CD4-positive, alpha-beta T cell treated with Interleukin-4 for 1 hour (primary cell): ENCODE data around the gene PPP1R14C.

Experiments
- DNase-seq, 2 donors: peaks; one replicate each; pipeline ENCODE4 v3.0.0-alpha.2; 2020 to 2022

Gene PPP1R14C

GRCh38 chr6:150275489-150275888, 132.6 kb downstream of the PPP1R14C start:
- DNase-seq = no peak

DNA sequence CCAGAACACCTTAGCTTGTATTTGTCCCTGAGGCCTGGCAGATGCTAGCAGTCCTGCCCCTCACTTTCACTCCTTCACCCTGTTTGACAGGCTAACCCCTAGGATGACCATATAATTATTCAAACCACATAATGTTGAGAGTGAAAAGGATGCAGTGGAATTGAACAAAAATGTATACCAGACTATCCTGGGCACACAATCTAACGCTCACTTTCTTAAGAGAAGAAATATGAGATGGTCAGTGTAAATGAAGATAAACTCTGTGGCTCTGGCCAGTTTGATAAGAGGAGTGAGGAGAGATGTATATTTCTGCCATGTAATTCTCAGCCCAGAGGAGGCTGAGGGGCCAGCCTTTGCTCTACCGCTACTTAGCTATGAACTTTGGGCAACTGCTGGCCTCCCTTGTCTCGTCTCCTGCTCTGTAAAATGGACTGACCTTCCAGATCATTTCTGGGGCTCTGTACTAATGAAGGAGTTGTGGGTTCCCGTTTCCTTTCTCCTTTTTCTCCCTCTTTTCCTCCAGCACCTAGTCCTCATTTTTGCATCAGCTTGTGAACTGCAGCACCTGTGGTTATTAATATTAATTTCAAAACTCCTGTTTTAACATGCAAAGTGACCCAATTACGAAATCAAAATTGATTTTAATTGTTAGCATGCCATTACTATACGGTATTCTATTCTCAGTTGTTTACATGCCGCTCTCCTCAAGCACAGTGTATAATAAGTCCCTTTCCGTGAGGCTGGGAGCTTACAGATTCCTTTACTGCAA, 133.5 kb downstream of the PPP1R14C start:
- no peak for DNase-seq

- DNase-seq = no peak
These were observed 134.3 kb downstream of the PPP1R14C start for GRCh38 chr6:150276937-150277742.

DNA sequence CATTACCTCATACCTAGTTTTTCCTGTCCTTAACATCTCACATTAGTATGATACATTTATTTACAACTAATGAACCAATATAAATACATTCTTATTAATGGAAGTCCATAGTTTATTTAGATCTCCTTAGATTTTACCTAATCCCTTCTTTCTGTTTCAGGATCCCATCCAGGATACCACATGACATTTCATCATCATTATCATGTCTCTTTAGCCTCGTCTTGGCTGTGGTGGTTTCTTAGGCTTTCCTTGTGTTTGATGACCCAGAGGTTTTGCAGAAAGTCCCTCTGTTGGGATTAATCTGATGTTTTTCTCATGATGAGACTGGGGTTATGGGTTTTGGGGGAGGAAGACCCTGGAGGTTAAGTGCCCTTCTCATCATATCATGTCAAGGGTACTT, 136.7 kb downstream of the PPP1R14C start:
- DNase-seq = no peak

DNA sequence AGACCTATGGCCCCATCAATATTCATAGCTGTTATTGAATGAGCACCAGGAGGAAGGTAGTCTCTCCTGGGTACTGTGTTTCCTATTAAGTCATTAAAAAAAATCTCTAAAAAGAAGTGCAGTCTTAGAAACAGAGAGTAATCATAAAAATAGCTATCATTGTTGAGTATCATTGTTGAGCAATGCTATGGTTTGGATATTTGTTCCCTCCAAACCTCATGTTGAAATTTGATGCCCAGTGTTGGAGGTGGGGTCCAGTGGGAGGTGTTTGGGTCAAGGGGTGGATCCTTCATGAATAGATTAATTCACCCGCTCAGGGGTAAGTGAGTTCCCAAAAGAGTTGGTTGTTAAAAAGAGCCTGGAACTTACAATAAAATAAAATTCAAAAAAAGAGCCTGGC, 137.9 kb downstream of the PPP1R14C start:
- DNase-seq = no peak

GRCh38 chr6:150281767-150282166, 138.9 kb downstream of the PPP1R14C start:
- DNase-seq = no peak

DNA sequence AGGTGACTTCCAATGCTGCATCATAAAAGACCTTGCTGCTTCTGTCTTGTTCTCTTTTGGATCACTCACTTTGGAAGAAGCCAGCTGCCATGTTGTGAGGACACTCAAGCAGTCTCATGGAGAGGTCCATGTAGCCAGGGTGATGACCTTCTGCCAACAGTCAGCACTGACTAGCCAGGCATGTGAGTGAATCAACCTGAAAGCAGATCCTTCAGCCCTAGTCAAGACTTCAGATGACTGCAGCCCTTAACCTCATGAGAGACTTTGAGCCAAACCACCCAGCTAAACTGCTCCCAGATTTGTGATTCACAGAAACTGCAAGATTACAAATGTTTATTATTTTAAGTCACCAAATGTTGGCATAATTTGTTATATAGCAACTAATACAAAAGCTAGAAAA, 140.0 kb downstream of the PPP1R14C start:
- DNase-seq = no peak

DNA sequence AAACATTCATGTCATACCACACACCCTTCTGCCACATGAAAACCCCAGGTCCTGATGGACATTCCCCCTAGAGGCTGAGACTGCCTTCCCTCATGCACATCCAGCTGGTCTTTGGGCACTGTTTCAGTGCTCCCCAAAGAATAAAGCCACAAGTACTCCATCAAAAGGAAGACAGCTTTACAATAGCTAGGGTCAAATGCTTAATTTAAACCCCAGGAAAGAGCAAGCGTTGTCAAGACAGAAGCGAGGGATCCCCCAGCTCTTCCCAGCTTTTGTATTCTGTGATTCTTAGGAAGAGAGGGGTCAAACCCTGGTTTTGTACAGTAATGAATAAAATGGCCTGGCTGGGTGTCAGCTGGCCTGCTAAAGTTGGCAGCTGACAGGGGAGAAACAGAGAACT, 143.6 kb downstream of the PPP1R14C start:
- DNase-seq = no peak

GRCh38 chr6:150286912-150287311, 144.1 kb downstream of the PPP1R14C start:
- DNase-seq = no peak

DNA sequence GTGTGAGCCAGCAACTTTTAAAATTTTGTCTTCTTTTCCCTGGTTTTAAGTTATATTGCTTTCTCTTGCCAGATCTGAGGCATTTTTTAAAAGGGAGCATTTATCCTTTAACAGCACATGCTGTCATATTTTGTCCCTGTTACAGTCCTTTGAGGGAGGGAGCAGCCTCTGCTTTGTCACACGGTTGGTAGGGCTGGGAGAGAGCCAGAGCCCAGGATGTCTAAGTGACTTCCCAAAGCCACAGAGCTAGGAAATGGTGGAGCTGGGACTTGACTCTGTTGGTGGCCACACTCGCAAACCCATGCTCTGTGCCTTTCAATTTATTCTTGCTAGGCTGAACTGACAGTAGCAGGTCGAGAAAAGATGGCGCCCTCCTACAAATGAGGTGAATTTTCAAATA, 145.6 kb downstream of the PPP1R14C start:
- DNase-seq = no peak

- DNase-seq = no peak
These were observed 146.7 kb downstream of the PPP1R14C start for GRCh38 chr6:150289454-150290071.

DNA sequence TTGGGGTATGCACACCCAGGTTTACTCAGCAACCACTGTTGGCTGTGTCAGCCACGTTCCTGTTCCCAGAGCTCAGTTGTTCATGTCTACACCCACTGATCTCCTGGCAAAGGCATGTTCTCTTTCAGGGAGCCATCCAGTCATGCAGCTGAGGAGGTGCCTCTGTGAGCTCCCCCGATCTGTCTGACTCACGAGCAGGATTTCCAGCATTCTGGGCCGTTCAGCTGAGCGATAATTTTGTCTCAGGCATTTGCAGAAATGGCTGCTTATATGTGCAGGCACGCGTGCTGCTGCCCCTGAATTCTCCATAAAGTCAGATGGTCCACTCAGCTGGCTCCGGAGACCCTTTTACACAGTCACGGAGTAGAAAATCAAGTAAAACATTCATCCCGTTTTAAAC, 147.6 kb downstream of the PPP1R14C start:
- DNase-seq = no peak

DNA sequence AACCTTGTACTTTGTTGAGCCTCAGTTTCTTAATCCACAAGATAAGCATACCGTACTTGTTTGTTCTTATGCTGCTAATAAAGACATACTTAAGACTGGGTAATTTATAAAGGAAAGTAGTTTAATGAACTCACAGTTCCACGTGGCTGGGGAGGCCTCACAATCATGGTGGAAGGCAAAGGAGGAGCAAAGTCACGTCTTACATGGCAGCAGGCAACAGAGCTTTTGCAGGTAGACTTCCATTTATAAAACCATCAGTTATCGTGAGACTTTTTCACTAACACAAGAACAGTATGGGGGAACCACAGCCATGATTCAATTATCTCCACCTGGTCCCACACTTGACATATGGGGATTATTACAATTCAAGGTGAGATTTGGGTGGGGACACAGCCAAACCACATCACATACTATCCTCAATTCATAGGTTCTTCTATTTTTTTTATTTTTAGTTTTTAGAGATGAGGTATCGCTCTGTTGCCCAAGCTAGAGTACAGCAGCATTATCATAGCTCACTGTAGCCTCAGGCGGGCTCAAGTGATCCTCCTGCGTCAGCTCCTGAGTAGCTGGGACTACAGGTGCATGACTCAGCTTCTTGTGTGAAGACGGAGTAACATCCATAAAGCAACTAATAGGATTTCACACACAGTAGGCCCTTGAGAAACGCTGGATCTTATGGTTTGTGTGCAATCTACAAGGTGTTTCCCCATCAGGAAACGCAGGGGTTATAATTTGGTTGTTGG, 149.3 kb downstream of the PPP1R14C start:
- no peak for DNase-seq

- no peak for DNase-seq
These were observed 150.2 kb downstream of the PPP1R14C start for GRCh38 chr6:150293019-150293418.

GRCh38 chr6:150293423-150294173, 150.8 kb downstream of the PPP1R14C start:
- no peak for DNase-seq

DNA sequence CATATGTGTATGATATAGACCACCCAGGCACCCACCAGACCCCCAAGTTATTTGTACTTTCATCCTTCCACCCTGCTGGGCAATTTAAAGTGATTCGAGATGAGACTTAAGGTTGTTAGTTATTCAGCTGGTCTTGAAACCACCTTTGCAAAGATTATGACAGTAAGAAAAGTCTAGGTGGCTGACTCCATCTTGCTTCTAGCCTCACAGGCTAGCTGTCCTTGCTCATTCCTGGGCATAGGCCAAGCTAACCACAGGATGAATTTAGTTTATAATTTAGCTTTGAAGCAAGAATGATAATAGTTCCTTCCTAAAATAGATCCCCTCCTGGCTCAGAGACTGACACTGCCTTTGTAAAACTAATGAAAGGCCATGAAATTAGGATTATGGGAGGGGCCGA, 154.0 kb downstream of the PPP1R14C start:
- no peak for DNase-seq

- DNase-seq = no peak
These were observed 154.6 kb downstream of the PPP1R14C start for GRCh38 chr6:150297327-150298029.

- DNase-seq = no peak
These were observed 155.2 kb downstream of the PPP1R14C start for GRCh38 chr6:150298030-150298380.

DNA sequence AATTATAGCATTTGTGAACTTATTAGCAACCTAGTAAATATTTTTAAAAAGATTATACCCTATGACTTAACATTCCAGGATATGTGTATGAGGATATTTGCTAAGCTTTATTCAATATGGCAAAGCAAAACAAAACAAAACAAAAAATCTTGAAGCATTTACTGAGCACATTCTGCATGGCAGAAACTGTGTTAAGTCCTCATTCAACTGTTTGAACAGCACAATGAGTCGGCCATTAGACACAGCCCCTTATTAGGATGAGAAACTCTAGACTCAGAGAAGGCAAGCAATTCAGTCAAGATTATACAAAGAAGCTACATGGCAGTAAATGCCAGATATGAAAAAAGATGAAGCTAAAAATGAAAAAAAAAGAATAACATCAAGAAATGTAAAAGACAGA, 155.8 kb downstream of the PPP1R14C start:
- DNase-seq = no peak
